NCI-H1436 treated with DMSO at 0.1 percent for 48 hours (cell line): ENCODE results near the gene TAMALIN.
"Not testable (repeated sequence)": the region's sequence is repeated elsewhere in the genome, so short reads cannot be mapped to it uniquely, and the experiment has no call there.

Experiments used
- DNase-seq: peaks from one replicate; lab custom pipeline; 2025; lab: John Stamatoyannopoulos, UW

TAMALIN gene

DNA sequence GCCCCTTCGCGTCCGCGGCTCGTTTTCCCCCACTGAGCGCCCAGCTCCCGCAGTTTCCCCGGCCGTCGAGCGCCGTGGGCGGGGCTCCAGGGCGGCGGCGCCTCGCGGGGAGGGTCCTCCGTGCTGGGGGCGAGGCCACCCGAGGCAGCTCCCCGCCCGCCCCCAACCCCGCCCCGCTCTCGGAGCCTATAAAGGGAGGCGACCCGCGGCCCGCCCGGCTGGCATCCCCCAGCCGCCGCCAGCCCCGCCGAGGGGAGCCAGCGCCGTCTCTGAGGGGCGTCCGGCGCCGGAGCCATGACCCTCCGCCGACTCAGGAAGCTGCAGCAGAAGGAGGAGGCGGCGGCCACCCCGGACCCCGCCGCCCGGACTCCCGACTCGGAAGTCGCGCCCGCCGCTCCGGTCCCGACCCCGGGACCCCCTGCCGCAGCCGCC is at the start of gene TAMALIN:
TAMALIN (plus strand) TSS at position 221 of the 432 bp plus-strand sequence; CDS start at position 295, 74 bp downstream.
- no peak for DNase-seq

DNA sequence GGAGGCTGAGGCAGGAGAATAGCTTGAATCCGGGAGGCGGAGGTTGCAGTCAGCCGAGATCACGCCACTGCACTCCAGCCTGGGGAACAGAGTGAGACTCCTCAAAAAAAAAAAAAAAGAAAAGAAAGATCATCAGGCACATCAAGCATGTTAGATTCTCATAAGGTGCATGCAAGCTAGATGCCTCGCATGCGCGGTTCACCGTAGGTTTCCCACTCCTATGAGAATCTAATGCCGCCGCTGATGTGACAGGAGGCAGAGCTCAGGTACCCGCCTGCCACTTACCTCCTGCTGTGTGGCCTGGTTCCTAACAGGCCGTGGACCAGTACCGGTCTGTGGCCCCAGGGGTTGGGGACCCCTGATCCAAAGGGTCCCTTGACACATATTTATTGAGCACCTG is 48.2 kb upstream of the TAMALIN start:
- no peak for DNase-seq

DNA sequence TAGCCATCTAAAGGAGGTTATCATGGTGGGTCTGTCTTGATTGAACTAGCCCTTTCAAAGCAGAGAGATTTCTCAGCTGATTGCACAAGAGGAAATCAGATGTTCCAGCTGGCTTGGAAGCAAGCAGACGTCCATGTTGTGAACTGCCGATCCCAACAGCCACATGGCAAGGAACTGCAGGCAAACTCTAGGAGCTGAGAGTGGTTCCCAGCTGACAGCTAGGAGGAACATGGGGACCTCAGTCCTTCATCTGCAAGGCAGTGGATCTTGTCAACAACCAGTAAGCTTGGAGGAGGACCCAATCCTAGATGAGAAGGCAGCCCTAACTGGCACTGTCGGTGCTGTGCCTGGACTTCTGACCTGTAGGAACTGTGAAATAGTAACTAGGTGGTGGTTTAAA is 47.5 kb upstream of the TAMALIN start:
- no peak for DNase-seq

DNA sequence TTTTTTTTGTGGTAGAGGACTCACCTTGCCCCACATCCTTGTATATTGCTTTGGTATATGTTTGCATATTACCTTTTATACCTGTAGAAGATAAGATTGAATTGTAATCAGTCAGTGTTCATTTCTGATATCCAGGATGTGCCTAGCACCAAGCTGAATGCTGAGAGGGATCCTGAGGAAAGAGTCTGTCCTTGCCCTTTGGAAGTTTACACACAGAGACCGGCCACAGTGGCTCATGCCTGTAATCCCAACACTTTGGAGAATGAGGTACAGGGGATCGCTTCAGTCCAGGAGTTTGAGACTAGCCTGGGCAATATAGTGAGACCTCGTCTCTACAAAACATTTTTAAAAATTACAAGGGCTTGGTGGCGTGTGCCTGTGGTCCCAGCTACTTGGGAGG is 46.8 kb upstream of the TAMALIN start:
- DNase-seq: no peak

DNA sequence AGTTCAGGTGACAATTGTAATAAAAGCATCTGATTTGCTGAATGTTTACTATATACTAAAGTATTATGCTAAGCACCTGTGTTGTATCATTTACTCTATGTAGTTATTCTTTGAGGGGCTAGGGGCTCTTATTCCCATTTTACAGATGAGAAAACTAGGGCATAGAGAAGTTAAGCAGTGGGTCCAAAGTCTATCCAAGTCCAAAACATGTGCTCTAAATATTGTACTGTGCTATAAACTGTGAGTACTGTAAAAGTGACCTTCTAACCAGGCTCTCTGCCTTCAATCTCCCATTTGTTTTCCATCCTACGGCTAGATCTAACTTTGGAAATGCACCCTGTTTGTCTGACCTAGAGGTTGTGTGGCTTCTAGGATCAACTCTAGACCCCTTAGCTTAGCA is 46.3 kb upstream of the TAMALIN start:
- DNase-seq: no peak

DNA sequence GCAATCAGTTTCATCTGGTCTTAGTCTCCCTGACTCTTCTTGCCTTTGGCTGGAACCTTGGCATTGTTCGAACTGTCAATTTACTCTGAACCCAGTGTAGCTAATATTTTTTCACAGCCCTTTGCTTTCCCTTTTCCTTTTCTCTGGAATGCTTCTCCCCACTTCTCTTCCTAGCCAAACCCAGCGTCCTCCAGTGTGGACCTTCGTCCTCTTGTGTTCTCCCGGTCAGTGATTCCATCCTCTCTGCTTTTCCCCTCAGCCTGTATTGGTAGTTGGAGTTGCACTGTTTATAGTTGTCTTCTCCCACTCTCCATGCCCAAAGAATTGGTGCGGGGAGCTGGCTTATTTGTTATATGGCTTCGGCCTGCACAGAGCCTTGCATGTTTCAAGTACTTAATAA is 45.9 kb upstream of the TAMALIN start:
- no peak for DNase-seq

DNA sequence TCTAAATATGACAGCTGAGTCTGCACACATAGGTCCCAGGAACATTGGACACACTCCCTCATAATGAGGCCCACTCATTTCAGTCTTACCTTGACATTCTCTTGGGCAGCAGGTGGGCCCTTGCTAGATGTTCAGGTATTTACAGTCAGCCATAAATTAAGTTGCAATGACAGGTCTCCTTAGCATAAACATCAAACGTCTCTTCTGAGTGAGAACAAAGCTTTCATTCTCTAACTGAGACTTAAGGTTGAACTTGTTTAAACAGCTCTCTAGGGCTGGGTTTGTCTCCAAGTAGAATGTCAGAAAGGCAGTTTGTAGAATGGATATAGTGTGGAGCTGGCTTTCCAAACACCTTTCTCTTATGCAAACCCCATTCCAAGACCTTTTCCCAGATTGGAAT is 44.9 kb upstream of the TAMALIN start:
- no peak for DNase-seq

DNA sequence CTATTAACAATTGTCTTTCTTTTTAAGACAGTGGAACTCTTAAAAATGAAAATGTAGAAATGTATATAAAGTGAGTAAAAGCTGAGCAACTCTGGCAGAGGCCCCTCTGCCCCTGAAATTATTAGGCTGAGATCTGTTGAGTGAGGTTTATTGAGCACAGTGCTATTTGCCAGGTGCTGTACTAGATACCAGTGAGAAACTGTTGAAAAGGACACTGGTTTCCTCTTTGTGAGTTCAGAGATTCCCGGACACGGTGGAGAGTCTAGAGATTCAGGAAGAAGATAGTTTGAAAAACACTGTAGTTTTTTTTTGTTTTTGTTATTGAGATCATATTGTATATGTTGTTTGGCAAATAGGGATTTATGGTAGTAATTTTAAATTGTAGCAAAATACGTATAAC is 44.0 kb upstream of the TAMALIN start:
- DNase-seq: no peak

DNA sequence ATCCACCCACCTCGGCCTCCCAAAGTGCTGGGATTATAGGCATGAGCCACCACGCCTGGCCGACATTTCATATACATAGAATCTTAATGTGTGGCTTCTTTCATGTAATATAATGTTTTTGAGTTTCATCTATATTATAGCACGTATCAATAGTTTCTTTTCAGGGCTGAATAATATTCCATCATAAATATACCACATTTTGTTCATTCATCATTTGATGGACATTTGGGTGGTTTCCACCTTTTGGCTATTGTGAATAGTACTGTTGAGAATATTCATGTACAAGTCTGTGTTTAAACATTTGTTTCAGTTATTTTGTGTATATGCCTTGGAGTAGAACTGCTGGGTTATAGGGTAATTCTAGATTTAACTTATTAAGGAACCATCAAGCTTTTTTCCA is 43.3 kb upstream of the TAMALIN start:
- DNase-seq: no peak

DNA sequence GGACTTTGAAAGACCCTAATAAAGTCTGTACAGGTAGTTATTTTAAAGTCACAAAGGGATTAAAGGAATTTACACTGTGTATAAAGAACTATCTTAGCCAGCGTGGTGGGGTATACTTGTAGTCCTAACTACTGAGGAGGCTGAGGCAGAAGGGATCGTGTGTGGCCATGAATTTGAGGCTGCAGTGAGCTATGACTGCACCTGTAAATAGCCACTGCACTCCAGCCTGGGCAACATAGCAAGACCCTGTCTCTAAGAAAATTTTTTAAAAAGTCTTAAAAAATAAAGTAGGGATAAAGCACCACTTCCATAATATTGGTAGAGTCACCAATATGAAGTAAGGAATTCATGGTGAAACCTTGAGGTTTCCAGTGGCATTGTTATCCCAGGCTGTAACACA is 37.1 kb upstream of the TAMALIN start:
- no peak for DNase-seq

DNA sequence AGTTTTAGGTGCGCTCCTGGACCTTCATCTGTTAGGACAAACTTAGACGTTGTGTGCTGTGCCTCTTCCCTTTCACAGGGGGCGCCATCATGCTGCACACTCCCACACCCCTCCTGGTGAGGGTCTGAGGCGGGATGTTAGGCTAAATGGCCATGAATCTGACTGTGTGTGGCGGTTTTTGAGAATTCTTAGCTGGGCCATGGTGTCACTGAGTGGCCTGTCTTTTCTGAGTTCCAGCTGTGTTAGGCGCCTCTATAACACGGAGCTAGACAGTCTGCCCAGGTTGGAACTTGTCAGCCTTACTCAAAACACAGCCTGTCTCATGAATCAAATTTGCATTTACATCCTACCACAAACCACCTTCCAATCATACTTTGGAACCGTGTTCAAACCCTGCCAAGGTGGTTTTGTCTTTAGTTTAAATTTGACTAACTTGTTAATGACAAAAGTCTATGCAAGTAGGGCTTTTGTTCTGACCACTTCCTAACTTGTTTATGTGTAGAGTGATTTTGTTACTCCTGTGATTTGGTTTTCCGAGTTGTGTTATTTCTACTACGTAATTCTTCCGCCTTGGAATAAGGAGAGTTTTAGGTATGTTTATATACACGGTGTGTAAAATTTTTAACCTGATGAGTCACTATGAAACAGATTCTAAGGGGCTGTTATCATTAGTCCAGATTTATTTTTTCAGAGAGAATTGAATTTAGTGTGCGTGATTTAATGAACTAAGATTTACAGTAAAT is 35.7 kb upstream of the TAMALIN start:
- no peak for DNase-seq

DNA sequence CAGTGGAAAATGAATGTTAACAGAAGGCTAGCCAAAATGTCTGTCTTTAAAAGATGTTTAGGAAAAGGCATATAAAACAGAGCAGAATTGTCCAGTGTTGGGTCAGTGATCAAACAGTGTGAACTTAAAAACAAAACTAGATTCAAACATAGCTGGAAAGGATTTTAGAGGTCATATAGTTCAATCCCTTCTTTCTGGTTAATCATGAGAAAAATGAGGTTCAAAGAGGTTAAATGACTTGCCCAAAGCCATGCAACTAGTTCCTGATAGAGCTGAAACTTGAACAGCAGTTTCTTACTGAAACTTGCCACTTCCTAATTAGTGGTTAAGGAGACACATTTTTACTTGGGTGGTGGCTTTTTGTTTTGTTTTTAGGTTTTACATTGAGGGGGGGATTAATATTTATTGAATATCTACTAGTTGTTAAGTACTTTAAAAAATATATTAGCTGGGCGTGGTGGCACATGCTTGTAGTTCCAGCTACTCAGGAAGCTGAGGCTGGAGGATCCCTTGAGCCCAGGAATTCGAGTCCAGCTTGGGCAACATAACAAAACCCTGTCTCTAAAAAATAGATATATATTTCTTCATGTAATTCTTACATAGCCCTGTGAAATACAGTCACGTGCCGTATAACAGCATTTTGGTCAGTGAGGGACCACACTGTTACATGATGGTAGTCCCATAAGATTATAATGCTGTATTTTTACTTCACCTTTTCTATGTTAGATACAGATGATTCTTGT is 34.9 kb upstream of the TAMALIN start:
- no peak for DNase-seq

DNA sequence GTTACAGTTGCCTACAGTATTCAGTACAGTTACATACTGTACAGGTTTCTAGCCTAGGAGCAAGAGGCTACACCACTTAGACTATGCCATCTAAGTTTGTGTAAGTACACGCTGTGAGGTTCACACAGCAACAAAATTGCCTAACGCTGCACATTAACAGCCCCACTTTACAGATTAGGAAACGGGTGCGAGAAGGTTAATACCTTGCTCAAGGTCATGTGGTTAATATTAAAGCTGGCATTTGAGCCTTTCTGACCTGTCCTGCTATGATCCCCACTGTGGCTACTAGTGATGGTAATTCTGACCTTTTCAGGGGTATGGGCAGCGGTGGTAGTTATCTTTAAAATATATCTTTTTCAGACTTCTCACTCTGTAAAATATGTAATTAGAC is 34.3 kb upstream of the TAMALIN start:
- DNase-seq: no peak

DNA sequence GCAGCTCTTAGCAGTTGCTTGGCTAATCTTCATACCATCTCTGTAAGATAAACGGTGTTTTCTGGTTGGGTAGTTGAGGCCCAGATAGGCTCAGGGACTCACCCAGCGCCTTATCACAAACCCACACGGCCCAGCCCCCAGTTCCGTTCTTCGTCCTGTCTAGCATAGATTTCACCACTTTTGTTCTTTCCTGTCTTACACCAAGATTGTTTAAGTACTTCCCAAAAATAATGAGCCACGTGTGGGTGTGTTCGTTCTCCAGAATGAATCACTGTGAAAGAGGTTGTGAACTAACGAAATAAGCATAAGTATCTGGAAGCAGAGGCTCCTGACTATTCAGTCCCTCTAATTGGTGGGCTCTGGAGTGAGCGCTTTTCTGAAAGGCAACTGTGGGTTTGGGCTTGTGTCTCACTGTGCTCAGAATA is 33.9 kb upstream of the TAMALIN start:
- DNase-seq: no peak

DNA sequence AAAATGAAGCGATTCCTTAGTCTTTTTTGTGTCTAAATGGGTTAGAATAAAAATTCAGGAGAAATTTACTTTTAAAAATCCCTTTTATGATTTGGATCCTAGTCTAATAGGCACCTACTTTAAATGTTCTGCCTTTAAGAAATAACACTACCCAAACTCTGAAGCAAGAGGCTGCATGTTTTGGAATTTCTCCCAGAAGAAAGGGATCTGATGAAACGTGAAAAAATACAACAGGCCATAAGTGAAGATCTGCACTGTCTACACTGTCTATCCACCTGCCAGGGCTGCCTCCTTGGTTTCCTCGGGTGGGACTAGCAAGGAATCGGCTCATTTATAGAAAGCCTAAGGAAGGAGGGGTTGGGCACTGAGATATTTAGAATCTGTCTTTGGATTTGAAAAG is 33.2 kb upstream of the TAMALIN start:
- DNase-seq: no peak

DNA sequence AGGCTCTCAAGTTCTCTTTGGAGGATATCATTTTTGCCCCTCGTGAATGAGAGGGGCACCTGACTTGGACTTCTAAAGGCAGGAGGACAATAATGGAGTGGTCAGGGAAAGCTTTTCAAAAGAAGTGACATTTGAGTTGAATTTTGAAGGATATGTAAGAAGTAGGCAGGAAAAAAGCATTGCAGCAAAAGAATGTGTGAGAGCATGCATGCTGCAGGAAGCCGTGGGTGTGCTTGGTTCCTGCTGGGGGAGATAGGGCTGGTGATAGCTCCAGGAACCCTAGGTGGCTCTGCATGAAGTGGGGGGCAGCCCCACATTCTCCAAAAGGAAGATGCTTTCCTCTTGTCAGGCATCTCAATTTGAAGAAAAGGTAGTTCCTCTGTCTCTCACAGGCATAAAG is 32.1 kb upstream of the TAMALIN start:
- no peak for DNase-seq

DNA sequence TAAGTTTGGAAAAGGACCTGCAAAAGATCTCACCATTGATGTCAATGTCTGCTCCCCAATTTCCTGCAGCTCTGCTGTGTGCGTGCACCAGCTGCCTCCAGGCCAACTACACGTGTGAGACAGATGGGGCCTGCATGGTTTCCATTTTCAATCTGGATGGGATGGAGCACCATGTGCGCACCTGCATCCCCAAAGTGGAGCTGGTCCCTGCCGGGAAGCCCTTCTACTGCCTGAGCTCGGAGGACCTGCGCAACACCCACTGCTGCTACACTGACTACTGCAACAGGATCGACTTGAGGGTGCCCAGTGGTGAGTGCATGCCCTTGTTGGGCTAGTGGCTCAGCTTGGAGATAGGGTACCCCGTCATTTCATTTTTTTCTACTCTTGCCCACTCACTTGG is 31.6 kb upstream of the TAMALIN start:
- no peak for DNase-seq

DNA sequence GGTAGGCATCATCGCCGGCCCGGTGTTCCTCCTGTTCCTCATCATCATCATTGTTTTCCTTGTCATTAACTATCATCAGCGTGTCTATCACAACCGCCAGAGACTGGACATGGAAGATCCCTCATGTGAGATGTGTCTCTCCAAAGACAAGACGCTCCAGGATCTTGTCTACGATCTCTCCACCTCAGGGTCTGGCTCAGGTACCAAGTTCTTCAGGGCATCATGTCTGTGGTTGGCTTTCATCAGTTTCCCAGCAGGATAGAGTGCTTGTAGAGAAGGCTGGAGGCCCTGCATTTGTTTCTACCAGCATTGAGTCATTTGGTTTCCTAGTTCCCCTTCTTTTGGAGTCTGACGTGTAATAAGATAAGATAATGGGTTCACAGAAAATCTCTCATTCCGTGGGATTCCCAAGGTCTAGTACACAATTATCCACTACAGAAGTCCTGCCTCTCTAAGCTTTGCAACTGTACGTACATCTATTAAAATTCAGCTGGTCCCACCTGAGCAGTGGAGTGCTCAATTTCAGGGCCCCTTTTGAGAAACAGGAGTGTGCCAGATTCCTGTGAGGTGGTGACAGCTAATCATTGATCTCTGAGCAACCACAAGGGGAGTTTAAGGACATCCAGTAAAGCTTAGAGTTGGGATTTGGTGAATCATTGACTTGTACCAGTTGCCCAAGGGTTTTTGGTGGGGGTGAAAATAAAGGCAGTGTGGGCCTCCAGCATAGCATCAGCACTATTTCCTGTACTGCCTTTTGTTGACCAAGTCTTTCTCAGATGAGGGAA is 30.2 kb upstream of the TAMALIN start:
- no peak for DNase-seq

DNA sequence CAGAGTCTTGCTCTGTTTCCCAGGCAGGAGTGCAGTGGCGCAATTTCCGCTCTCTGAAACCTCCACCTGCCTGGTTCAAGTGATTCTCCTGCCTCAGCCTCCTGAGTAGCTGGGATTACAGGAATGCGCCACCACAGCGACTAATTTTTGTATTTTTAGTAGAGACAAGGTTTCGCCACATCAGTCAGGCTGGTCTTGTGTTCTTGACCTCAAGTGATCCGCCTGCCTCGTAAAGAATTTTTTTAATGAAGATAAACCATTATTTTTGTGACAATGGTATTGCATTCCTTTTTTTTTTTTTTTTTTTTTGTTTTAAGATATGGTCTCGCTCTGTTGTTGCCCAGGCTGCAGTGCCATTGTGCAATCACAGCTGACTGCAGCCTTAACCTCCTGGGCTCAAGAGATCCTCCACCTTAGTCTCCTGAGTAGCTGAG is 29.4 kb upstream of the TAMALIN start:
- DNase-seq: no peak

DNA sequence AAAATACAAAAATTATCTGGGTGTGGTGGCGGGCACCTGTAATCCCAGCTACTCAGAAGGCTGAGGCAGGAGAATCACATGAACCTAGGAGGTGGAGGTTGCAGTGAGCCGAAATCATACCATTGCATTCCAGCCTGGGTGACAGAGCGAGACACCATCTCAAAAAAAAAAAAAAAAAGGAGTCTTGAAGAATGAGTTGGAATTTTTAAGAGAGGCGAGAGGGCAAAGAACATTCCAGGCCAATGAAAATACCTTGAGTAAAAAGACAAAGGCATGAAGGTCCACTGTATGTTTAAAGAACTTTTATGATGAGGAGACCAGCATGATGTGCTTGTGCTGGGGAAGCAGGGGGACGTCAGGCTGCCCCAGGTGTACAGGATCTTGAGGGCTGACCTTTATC is 27.4 kb upstream of the TAMALIN start:
- DNase-seq: not testable (repeated sequence)

DNA sequence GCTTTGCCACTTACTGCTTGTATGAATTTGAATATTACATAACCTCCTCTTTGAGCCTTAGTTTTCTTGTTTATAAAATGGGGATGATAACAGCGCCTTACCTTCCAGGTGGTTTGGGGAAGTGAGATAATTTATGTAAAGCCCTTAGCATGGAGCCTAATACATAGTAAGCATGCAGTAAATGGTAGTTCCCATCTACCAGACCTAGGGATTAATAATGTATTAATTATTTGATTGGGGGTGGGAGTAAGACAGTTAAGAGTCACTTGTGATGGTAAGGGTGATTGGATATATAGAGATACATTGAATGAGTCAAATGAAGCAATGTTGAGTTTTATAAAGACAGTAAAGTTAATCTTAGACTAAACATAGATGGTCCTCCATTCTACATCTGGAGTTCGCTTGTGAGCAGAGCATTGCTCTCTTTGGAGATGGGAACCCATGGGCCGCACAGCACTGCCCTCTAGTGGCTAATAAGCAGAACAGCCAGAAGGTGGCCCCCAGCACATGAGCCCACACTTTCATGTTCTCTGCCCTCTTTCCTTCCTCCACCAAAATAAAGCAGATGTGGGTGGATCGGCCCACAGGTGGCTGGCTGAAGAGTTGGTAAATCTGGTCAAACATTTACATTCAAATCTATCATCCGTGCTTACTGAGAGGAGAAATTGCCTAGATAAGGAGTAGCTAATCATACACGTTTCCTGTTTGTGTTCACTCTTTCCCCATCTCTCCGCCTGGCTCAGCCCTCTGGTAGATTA is 26.5 kb upstream of the TAMALIN start:
- DNase-seq: no peak

DNA sequence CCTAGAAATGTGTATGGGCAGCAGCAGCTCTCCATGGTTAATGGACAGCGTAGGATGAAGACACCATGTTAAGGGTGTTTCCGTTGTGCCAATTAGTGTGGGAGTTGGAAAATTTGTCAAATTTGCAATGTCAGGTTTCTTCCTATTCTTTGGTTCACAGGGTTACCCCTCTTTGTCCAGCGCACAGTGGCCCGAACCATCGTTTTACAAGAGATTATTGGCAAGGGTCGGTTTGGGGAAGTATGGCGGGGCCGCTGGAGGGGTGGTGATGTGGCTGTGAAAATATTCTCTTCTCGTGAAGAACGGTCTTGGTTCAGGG is 26.0 kb upstream of the TAMALIN start:
- no peak for DNase-seq
